Hepatocyte (in vitro differentiated cells): ENCODE data around the gene WDR26.

Experiments
- EZH2 ChIP-seq: fragments of 200-600 bp; sonication (generic); IDR thresholded peaks from 2 replicates; pipeline ENCODE4 v1.6.1; 2016; ENCODE audit warnings: antibody characterized with exemption, mild to moderate bottlenecking, borderline replicate concordance
- EZH2phosphoT487 ChIP-seq: fragments of 200-600 bp; sonication (generic); IDR thresholded peaks from one replicate; pipeline ENCODE4 v1.6.1; 2018; ENCODE audit warnings: antibody characterized with exemption, mild to moderate bottlenecking, low read depth, moderate library complexity; ENCODE audit not compliant: unreplicated experiment, severe bottlenecking
- TF ChIP-seq, protein P1 (sequence below): fragments of 200-600 bp; sonication (generic); IDR thresholded peaks from 2 replicates; pipeline ENCODE4 v1.5.1; 2016; ENCODE audit warnings: antibody characterized with exemption, mild to moderate bottlenecking; ENCODE audit not compliant: poor library complexity

DNA sequence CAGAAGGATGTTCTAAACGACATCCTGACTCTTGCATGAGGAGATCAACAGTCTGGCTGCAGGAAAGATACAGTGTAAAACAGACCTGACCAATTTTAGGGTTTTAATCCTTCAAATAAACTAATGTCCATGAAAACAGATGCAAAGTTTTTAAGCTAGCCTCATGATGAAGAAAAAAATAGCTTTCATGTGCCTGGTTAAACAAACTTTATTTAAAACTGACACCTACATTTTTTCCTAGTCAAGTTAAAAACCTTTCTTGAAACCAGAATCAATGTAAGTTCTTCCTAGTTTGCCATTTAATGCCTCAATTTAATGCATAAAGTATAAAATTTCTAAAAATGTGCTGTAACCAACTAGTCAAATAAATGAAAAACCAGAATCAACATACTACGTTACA is 2.9 kb downstream of the WDR26 start:
- TF ChIP-seq, protein P1, sequence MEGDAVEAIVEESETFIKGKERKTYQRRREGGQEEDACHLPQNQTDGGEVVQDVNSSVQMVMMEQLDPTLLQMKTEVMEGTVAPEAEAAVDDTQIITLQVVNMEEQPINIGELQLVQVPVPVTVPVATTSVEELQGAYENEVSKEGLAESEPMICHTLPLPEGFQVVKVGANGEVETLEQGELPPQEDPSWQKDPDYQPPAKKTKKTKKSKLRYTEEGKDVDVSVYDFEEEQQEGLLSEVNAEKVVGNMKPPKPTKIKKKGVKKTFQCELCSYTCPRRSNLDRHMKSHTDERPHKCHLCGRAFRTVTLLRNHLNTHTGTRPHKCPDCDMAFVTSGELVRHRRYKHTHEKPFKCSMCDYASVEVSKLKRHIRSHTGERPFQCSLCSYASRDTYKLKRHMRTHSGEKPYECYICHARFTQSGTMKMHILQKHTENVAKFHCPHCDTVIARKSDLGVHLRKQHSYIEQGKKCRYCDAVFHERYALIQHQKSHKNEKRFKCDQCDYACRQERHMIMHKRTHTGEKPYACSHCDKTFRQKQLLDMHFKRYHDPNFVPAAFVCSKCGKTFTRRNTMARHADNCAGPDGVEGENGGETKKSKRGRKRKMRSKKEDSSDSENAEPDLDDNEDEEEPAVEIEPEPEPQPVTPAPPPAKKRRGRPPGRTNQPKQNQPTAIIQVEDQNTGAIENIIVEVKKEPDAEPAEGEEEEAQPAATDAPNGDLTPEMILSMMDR = no peak
- TF ChIP-seq EZH2 = no peak
- no peak for TF ChIP-seq EZH2phosphoT487
